Vagina (tissue), 2 donors: ENCODE measurements around the gene TRAF3IP1.

Experiments used
- CTCF ChIP-seq, 3 experiments: fragments of 450-650 bp in 2 of 3; fragments of 200-600 bp in 1 of 3; sonication (generic) in 1 of 3; IDR thresholded peaks; one replicate each; pipeline ENCODE4 v1.5.1; 2017 to 2019; ENCODE audit warnings: antibody characterized with exemption in 3 of 3, mild to moderate bottlenecking in 2 of 3, moderate library complexity in 2 of 3
- POLR2AphosphoS5 ChIP-seq, 2 donors: sonication (generic); formaldehyde crosslinking; IDR thresholded peaks; one replicate each; pipeline ENCODE4 v1.9.0; 2017; ENCODE audit warnings: antibody characterized with exemption in 2 of 2, mild to moderate bottlenecking in 2 of 2, low read depth in 1 of 2; ENCODE audit not compliant: insufficient read depth in 1 of 2

DNA sequence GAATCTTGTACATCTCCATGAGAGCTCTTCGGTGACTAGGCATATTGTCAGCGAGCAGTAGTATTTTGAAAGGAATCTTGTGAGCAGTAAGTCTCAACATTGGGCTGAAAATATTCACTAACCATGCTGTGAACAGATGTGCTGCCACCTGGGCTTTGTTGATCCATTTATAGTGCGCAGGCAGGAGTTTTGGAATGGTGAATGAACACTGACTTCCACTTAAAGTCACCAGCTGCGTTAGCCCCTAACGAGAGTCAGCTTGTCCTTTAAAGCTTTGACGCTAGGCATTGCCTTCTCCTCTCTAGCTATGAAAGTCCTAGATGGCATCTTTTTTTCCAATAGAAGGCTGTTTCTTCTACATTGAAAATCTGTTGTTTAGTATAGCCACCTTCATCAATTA is 110.5 kb downstream of the TRAF3IP1 start:
- TF ChIP-seq CTCF (IDR thresholded peaks at IDR 0.05) (no peak), POLR2AphosphoS5 (IDR thresholded peaks at IDR 0.05; ENCODE audit: insufficient read depth in 1 of 2, low read depth in 1 of 2) (no peak)
